Measurements from ENCODE around the gene ZC3H18. TPM values are rescaled to one million over a fixed set of nuclear protein-coding genes. Genes with fewer than 3 reads are reported as not detected.

The ZC3H18 gene
- total and polyA plus RNA-seq, 2 donors from 2014 or later, result 11.4 to 38.2 TPM

GRCh38 chr16:88577166-88577565 lies 7.0 kb downstream of the ZC3H18 start:
- Histone ChIP-seq H3K4me3 (ENCODE audit: low read length in 3 of 3) (no peak overlapping the region), H3K27ac (ENCODE audit: low read depth in 2 of 2, low read length in 2 of 2) (no peak overlapping the region), H3K4me1 (ENCODE audit: control insufficient read depth in 2 of 3, insufficient read depth in 2 of 3, low read depth in 1 of 3, low read length in 3 of 3) (no peaks in the 10 kb centered on the region), H3K9me3 (ENCODE audit: control insufficient read depth in 2 of 3, insufficient read depth in 1 of 3, low read length in 3 of 3) (no peaks in the 10 kb centered on the region), H3K9ac (ENCODE audit: low read length in 3 of 3) (no peak overlapping the region), H3K36me3 (ENCODE audit: control insufficient read depth in 2 of 3, insufficient read depth in 3 of 3, low read length in 3 of 3) (peaks cover 3 to 16% (median 10%) of the 10 kb centered on the region in 3 donors), H3K27me3 (ENCODE audit: control insufficient read depth, insufficient read depth, low read length) (no peaks in the 10 kb centered on the region)
- FAIRE-seq, result no peak
- DNase-seq, result no peak
- TF ChIP-seq CTCF (IDR thresholded peaks at IDR 0.05; ENCODE audit: borderline replicate concordance, extremely low read depth, insufficient read depth), result no peak
- intact Hi-C loops (cut with DNase I), result no loop called here

- Histone ChIP-seq H3K27ac (ENCODE audit: low read depth in 2 of 2, low read length in 2 of 2) (no peak overlapping the region), H3K36me3 (ENCODE audit: control insufficient read depth in 2 of 3, insufficient read depth in 3 of 3, low read length in 3 of 3) (peaks cover 3 to 16% (median 15%) of the 10 kb centered on the region in 3 donors)
Observed at GRCh38 chr16:88578446-88579313, 8.5 kb downstream of the ZC3H18 start.

GRCh38 chr16:88580371-88580770 lies 10.2 kb downstream of the ZC3H18 start:
- Histone ChIP-seq H3K9ac (ENCODE audit: low read length in 3 of 3) (no peak overlapping the region), H3K4me3 (ENCODE audit: low read length in 3 of 3) (no peak overlapping the region), H3K4me1 (ENCODE audit: control insufficient read depth in 2 of 3, insufficient read depth in 2 of 3, low read depth in 1 of 3, low read length in 3 of 3) (no peaks in the 10 kb centered on the region), H3K36me3 (ENCODE audit: control insufficient read depth in 2 of 3, insufficient read depth in 3 of 3, low read length in 3 of 3) (peaks cover 3 to 17% (median 17%) of the 10 kb centered on the region in 3 donors), H3K27me3 (ENCODE audit: control insufficient read depth, insufficient read depth, low read length) (no peaks in the 10 kb centered on the region), H3K27ac (ENCODE audit: low read depth in 2 of 2, low read length in 2 of 2) (no peak overlapping the region), H3K9me3 (ENCODE audit: control insufficient read depth in 2 of 3, insufficient read depth in 1 of 3, low read length in 3 of 3) (no peaks in the 10 kb centered on the region)
- FAIRE-seq (no peak), DNase-seq (no peak)
- intact Hi-C loops (cut with DNase I), result no loop called here
- no peak for TF ChIP-seq CTCF (IDR thresholded peaks at IDR 0.05; ENCODE audit: borderline replicate concordance, extremely low read depth, insufficient read depth)

More at GRCh38 chr16:88578446-88579313, 8.5 kb downstream of the ZC3H18 start:
- FAIRE-seq (no peak), DNase-seq (no peak)
- TF ChIP-seq CTCF (IDR thresholded peaks at IDR 0.05; ENCODE audit: borderline replicate concordance, extremely low read depth, insufficient read depth), result no peak
- intact Hi-C loops (cut with DNase I), result no loop called here
- H3K9ac ChIP-seq (ENCODE audit: low read length in 3 of 3), result no peak overlapping the region
- no peaks in the 10 kb centered on the region for H3K9me3 ChIP-seq (ENCODE audit: control insufficient read depth in 2 of 3, insufficient read depth in 1 of 3, low read length in 3 of 3)
- no peaks in the 10 kb centered on the region for H3K4me1 ChIP-seq (ENCODE audit: control insufficient read depth in 2 of 3, insufficient read depth in 2 of 3, low read depth in 1 of 3, low read length in 3 of 3)
- no peak overlapping the region for H3K4me3 ChIP-seq (ENCODE audit: low read length in 3 of 3)
- H3K27me3 ChIP-seq (ENCODE audit: control insufficient read depth, insufficient read depth, low read length), result no peaks in the 10 kb centered on the region

Measured in kidney (tissue), 14 donors.